Nephron progenitor cell (in vitro differentiated cells): ENCODE results near the gene GABPB1.

Source experiments
- DNase-seq: peaks from one replicate; pipeline ENCODE4 v3.0.0; 2021
- H3K27ac Mint-ChIP-seq: 2 replicates; pipeline ENCODE4 v1.8.0; 2021; ENCODE audit warnings: mild to moderate bottlenecking, moderate library complexity, mixed read lengths
- H3K27me3 Mint-ChIP-seq: 2 replicates; pipeline ENCODE4 v1.8.0; 2021; ENCODE audit warnings: mild to moderate bottlenecking, low read depth, mixed read lengths; ENCODE audit not compliant: poor library complexity
- H3K36me3 Mint-ChIP-seq: 2 replicates; pipeline ENCODE4 v1.8.0; 2021; ENCODE audit warnings: low read depth, mixed read lengths
- H3K4me1 Mint-ChIP-seq: 2 replicates; pipeline ENCODE4 v1.8.0; 2021; ENCODE audit warnings: mixed read lengths
- H3K4me3 Mint-ChIP-seq: 2 replicates; pipeline ENCODE4 v1.8.0; 2021; ENCODE audit warnings: mild to moderate bottlenecking, moderate library complexity, mixed read lengths
- H3K9me3 Mint-ChIP-seq: 2 replicates; pipeline ENCODE4 v1.8.0; 2021; ENCODE audit warnings: mild to moderate bottlenecking, moderate library complexity, mixed read lengths
- TF ChIP-seq, protein P1 (sequence below): fragments of 200-600 bp; sonication (generic); IDR thresholded peaks from 2 replicates; pipeline ENCODE4 v1.5.0; 2021; ENCODE audit warnings: antibody characterized with exemption

The GABPB1 gene

DNA sequence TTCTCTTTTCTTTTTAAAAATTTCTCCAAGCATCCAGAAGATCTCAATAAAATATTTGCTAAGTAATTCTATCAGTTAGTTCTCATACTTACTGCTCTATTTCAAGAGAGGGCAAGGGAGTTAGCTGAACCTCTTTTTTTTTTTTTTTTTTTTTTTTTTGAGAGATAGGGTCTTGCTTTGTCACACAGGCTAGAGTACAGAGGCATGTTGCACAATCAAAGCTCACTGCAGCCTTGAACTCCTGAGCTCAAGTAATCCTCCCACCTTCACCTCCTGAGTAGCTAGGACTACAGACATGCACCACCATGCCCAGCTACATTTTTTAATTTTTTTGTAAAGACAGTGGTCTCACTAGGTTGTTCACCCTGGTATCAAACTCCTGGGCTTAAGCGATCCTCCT lies 110.8 kb downstream of the GABPB1 start:
- DNase-seq = no peak
- TF ChIP-seq, protein P1, sequence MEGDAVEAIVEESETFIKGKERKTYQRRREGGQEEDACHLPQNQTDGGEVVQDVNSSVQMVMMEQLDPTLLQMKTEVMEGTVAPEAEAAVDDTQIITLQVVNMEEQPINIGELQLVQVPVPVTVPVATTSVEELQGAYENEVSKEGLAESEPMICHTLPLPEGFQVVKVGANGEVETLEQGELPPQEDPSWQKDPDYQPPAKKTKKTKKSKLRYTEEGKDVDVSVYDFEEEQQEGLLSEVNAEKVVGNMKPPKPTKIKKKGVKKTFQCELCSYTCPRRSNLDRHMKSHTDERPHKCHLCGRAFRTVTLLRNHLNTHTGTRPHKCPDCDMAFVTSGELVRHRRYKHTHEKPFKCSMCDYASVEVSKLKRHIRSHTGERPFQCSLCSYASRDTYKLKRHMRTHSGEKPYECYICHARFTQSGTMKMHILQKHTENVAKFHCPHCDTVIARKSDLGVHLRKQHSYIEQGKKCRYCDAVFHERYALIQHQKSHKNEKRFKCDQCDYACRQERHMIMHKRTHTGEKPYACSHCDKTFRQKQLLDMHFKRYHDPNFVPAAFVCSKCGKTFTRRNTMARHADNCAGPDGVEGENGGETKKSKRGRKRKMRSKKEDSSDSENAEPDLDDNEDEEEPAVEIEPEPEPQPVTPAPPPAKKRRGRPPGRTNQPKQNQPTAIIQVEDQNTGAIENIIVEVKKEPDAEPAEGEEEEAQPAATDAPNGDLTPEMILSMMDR = no peak
- Mint-ChIP-seq H3K27ac (no peak overlapping the region), H3K4me3 (no peak overlapping the region), H3K9me3 (no peaks in the 10 kb centered on the region), H3K27me3 (peaks cover 4% of the 10 kb centered on the region), H3K4me1 (peaks cover 5% of the 10 kb centered on the region), H3K36me3 (no peaks in the 10 kb centered on the region)

DNA sequence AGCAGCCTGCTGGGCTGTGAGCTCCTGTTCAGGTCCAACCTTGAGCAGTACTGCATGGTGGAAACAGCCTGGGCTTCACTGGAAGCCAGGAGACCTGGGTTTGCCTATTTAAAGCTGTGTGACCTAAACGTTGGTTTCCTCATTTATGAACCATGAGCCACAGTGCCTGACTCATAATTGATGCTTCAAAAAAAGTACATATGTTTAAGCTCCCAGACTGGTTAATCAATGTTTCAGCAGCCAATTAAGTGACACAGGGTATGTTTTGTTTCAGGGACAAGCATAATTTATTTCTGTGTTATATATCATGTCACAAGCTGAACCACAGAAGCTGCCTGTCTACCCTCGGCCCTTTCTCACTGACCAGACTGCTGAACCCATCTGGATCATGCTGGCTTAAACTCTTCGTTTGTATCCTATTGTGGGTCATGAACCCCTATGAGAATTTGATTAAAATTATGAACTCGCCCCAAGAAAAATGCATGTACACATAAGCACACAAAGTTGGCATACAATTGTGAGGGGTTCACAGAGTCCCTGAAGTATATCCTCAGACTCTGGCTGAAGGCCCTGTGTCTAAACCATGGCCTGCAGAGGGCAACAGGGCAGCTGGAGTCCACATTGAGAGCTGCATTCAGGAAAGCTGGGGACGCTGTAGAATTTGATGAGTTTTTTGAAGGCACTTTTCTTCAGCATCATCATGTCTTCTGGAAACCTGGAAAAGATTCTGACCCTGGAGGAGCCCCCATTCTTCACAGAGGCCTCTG lies 113.1 kb downstream of the GABPB1 start:
- Mint-ChIP-seq H3K4me3 (no peak overlapping the region), H3K4me1 (peaks cover 5% of the 10 kb centered on the region), H3K27me3 (no peaks in the 10 kb centered on the region), H3K27ac (peak overlapping the region; percentile 21), H3K9me3 (no peaks in the 10 kb centered on the region), H3K36me3 (no peaks in the 10 kb centered on the region)
- no peak for DNase-seq
- TF ChIP-seq, protein P1 = no peak

DNA sequence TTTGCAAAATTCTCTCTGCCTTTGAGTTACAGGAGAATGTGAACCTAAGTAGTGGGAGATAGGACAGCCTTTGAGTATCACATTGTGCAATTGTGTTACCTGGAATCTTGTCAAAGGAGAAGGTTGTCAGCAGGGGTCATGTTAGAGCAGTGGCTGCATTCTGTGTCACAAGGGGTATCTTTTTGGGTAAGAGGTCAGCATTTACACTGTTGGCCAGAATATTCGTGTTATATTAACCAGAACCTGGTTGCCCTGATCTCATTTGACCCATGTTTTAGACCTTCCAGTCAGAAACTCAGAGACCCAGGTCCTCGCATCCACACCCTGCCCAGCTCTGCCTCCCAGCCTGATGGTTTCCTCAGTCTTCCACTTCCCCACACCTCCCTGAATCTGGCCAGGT lies 116.7 kb downstream of the GABPB1 start:
- no peak for DNase-seq
- Mint-ChIP-seq H3K27me3 (no peaks in the 10 kb centered on the region), H3K27ac (no peak overlapping the region), H3K4me1 (peaks cover 5% of the 10 kb centered on the region), H3K4me3 (no peak overlapping the region), H3K36me3 (no peaks in the 10 kb centered on the region), H3K9me3 (no peaks in the 10 kb centered on the region)
- TF ChIP-seq, protein P1 = no peak

- Mint-ChIP-seq H3K9me3 (no peaks in the 10 kb centered on the region), H3K4me3 (no peak overlapping the region), H3K4me1 (no peaks in the 10 kb centered on the region), H3K27ac (no peak overlapping the region), H3K27me3 (no peaks in the 10 kb centered on the region), H3K36me3 (no peaks in the 10 kb centered on the region)
- no peak for DNase-seq
- TF ChIP-seq, protein P1 = no peak
Observed at GRCh38 chr15:50236433-50236832, 118.6 kb downstream of the GABPB1 start.

GRCh38 chr15:50235794-50236193 lies 119.2 kb downstream of the GABPB1 start:
- H3K36me3 Mint-ChIP-seq = no peaks in the 10 kb centered on the region
- DNase-seq = no peak
- H3K27me3 Mint-ChIP-seq = no peaks in the 10 kb centered on the region
- H3K9me3 Mint-ChIP-seq = no peaks in the 10 kb centered on the region
- TF ChIP-seq, protein P1 = no peak
- no peak overlapping the region for H3K4me3 Mint-ChIP-seq
- no peaks in the 10 kb centered on the region for H3K4me1 Mint-ChIP-seq
- no peak overlapping the region for H3K27ac Mint-ChIP-seq

GRCh38 chr15:50234764-50235163 lies 120.2 kb downstream of the GABPB1 start:
- no peak overlapping the region for H3K4me3 Mint-ChIP-seq
- TF ChIP-seq, protein P1 = no peak
- no peak for DNase-seq
- no peaks in the 10 kb centered on the region for H3K9me3 Mint-ChIP-seq
- H3K27me3 Mint-ChIP-seq = no peaks in the 10 kb centered on the region
- H3K36me3 Mint-ChIP-seq = no peaks in the 10 kb centered on the region
- H3K27ac Mint-ChIP-seq = no peak overlapping the region
- no peaks in the 10 kb centered on the region for H3K4me1 Mint-ChIP-seq
